ENCODE results near the gene TPX2. TPM values are rescaled to one million over a fixed set of nuclear protein-coding genes. Genes with fewer than 3 reads are reported as not detected.

The TPX2 gene
- total and polyA plus RNA-seq, 2 donors (not counting 3 experiments of a cell fraction or from before 2014, with no cell fraction given): 24.8 to 114 TPM

DNA sequence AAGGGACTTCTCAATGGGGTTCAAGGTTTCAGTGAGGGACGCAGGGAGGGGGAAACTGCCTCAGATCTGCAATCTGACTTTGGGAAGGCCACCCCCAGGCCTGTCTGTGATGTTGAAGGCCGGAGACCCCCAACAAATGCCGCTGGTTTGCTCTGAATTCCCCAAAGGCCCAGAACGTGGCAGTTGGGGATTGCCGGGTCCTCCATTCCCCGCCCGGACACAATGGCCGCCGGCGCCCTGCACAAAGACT, 16.1 kb upstream of the TPX2 start:
- intact Hi-C loops (cut with micrococcal nuclease) (loop anchor here (1.0 kb wide), 4 partner anchors 24 to 89 kb away; no protein-coding TSS in a partner anchor), dilution Hi-C loops (cut with MboI; ENCODE audit: extremely low pct_ligation_motif_present, low sequenced_read_pairs) (no loop called here)
- POLR2A ChIA-PET: interaction anchor here (0.5 to 3.1 kb wide), 6 partner anchors 10 to 150 kb away, joined by 3 to 22 read pairs (median 8); no protein-coding TSS in a partner anchor
- Histone ChIP-seq H2AFZ (ENCODE audit: low read depth, low read length) (peak overlapping the region; percentile 39), H3K9ac (replicated peaks; ENCODE audit: extremely low read depth, insufficient read depth, low read length) (peak overlapping the region; percentile 84), H3K9me1 (replicated peaks; ENCODE audit: control insufficient read depth, extremely low read depth, insufficient read depth, low read length) (no peaks in the 10 kb centered on the region), H4K20me1 (replicated peaks; ENCODE audit: control insufficient read depth, extremely low read depth, insufficient read depth, low read length) (no peaks in the 10 kb centered on the region), H3K4me3 (replicated peaks in 1 of 3; ENCODE audit: insufficient read depth in 1 of 3, low read depth in 1 of 3, low read length in 3 of 3) (peak overlapping the region; percentile 61 to 94 (median 91)), H3K27me3 (ENCODE audit: control insufficient read depth in 2 of 2, insufficient read depth in 2 of 2, low read length in 2 of 2) (no peaks in the 10 kb centered on the region), H3K4me1 (ENCODE audit: control insufficient read depth, extremely low read depth, insufficient read depth, low read length) (peaks cover 26% of the 10 kb centered on the region), H3K79me2 (ENCODE audit: control insufficient read depth, insufficient read depth, low read length) (peaks cover 46% of the 10 kb centered on the region), H3K27ac (ENCODE audit: insufficient read depth, low read depth, low read length) (peak overlapping the region; percentile 90), H3K9me3 (replicated peaks; ENCODE audit: control insufficient read depth, insufficient read depth, low read length) (no peaks in the 10 kb centered on the region), H3K36me3 (ENCODE audit: control insufficient read depth in 2 of 2, extremely low read depth in 1 of 2, insufficient read depth in 2 of 2, low read length in 2 of 2) (peaks cover 0 to 1% of the 10 kb centered on the region in 2 experiments), H3K4me2 (ENCODE audit: insufficient read depth, low read length) (peak overlapping the region; percentile 88)
- TSS peak; percentile 38 for BruUV-seq (replicated peaks)
- CTCF ChIA-PET: interaction anchor here (0.7 to 10.5 kb wide), 32 partner anchors 9 to 930 kb away, joined by 3 to 658 read pairs (median 9); partner anchors contain the start of gene TPX2
- TF ChIP-seq FOS (IDR thresholded peaks at IDR 0.05; ENCODE audit: borderline replicate concordance, insufficient read depth, low read length) (no peak), GATA2 (IDR thresholded peaks at IDR 0.05; ENCODE audit: insufficient read depth, insufficient read length, low read depth, low read length) (no peak), POLR2A (IDR thresholded peaks at IDR 0.05; ENCODE audit: low read depth, low read length) (no peak), MYC (IDR thresholded peaks at IDR 0.05; ENCODE audit: low read depth, low read length) (no peak), JUN (IDR thresholded peaks at IDR 0.05; ENCODE audit: borderline replicate concordance, insufficient read depth, insufficient read length, low read depth) (no peak), POLR2AphosphoS5 (IDR thresholded peaks at IDR 0.05; ENCODE audit: insufficient read depth, low read depth, low read length) (no peak), EZH2 (IDR thresholded peaks at IDR 0.05; ENCODE audit: borderline replicate concordance, low read depth, low read length, severe bottlenecking) (no peak), MAX (IDR thresholded peaks at IDR 0.05; ENCODE audit: insufficient read depth, insufficient read length) (no peak)
- TF ChIP-seq, protein P1, sequence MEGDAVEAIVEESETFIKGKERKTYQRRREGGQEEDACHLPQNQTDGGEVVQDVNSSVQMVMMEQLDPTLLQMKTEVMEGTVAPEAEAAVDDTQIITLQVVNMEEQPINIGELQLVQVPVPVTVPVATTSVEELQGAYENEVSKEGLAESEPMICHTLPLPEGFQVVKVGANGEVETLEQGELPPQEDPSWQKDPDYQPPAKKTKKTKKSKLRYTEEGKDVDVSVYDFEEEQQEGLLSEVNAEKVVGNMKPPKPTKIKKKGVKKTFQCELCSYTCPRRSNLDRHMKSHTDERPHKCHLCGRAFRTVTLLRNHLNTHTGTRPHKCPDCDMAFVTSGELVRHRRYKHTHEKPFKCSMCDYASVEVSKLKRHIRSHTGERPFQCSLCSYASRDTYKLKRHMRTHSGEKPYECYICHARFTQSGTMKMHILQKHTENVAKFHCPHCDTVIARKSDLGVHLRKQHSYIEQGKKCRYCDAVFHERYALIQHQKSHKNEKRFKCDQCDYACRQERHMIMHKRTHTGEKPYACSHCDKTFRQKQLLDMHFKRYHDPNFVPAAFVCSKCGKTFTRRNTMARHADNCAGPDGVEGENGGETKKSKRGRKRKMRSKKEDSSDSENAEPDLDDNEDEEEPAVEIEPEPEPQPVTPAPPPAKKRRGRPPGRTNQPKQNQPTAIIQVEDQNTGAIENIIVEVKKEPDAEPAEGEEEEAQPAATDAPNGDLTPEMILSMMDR (IDR thresholded peaks at IDR 0.05; ENCODE audit: extremely low read depth in 1 of 2, insufficient read depth in 1 of 2, low read depth in 1 of 2, low read length in 2 of 2): no peak
- FAIRE-seq (no peak), DNase-seq (ENCODE audit: low read depth, low spot score) (peak; percentile 70)

All from endothelial cell of umbilical vein (primary cell).